Measurements from ENCODE around the gene LARP4B. TPM values are rescaled to one million over a fixed set of nuclear protein-coding genes. Genes with fewer than 3 reads are reported as not detected.

The LARP4B gene
- total and polyA plus RNA-seq, 3 donors from 2014 or later, result 54.2 to 98.6 (median 95.3) TPM

- H3K4me3 ChIP-seq, result peak overlapping the region in 1 of 2 donors; percentile 6
- WGBS, 2 donors, result 73 to 77% methylated on average over 41 to 53 of the region's 53 CpGs
- DNase-seq, result peak; percentile 14
- no peaks in the 10 kb centered on the region for H3K36me3 ChIP-seq (ENCODE audit: low read depth, missing control alignments)
- H3K4me1 ChIP-seq, result peaks cover 19% of the 10 kb centered on the region
- intact Hi-C loops (cut with DNase I; ENCODE audit: low total_unique reads), result no loop called here
- no peaks in the 10 kb centered on the region for H3K9me3 ChIP-seq
- no peak overlapping the region for H3K27ac ChIP-seq
- no peaks in the 10 kb centered on the region for H3K27me3 ChIP-seq
- TF ChIP-seq CTCF (IDR thresholded peaks at IDR 0.05) (no peak), POLR2A (IDR thresholded peaks at IDR 0.05) (no peak)
Observed at GRCh38 chr10:804787-805619, 126.5 kb downstream of the LARP4B start.

- no peaks in the 10 kb centered on the region for H3K27me3 ChIP-seq
- H3K9me3 ChIP-seq, result no peaks in the 10 kb centered on the region
- DNase-seq, result peak; percentile 13
- H3K4me3 ChIP-seq, result no peak overlapping the region
- WGBS, 2 donors, result 60 to 65% methylated on average over 16 to 19 of the region's 20 CpGs
- no peak overlapping the region for H3K27ac ChIP-seq
- intact Hi-C loops (cut with DNase I; ENCODE audit: low total_unique reads), result no loop called here
- TF ChIP-seq CTCF (IDR thresholded peaks at IDR 0.05) (no peak), POLR2A (IDR thresholded peaks at IDR 0.05) (no peak)
- peaks cover 19% of the 10 kb centered on the region for H3K4me1 ChIP-seq
- no peaks in the 10 kb centered on the region for H3K36me3 ChIP-seq (ENCODE audit: low read depth, missing control alignments)
Observed at GRCh38 chr10:804191-804781, 127.2 kb downstream of the LARP4B start.

GRCh38 chr10:803041-803741 is 128.3 kb downstream of the LARP4B start:
- TF ChIP-seq CTCF (IDR thresholded peaks at IDR 0.05) (no peak), POLR2A (IDR thresholded peaks at IDR 0.05) (no peak)

GRCh38 chr10:802506-802905 is 129.0 kb downstream of the LARP4B start:
- intact Hi-C loops (cut with DNase I; ENCODE audit: low total_unique reads), result no loop called here
- H3K36me3 ChIP-seq (ENCODE audit: low read depth, missing control alignments), result no peaks in the 10 kb centered on the region
- no peaks in the 10 kb centered on the region for H3K9me3 ChIP-seq
- H3K4me1 ChIP-seq, result peaks cover 19% of the 10 kb centered on the region
- H3K27me3 ChIP-seq, result no peaks in the 10 kb centered on the region
- H3K4me3 ChIP-seq, result no peak overlapping the region
- peak; percentile 6 for DNase-seq
- 79 to 84% methylated on average over 9 of the region's 9 CpGs for WGBS, 2 donors
- H3K27ac ChIP-seq, result no peak overlapping the region
- TF ChIP-seq POLR2A (IDR thresholded peaks at IDR 0.05) (no peak), CTCF (IDR thresholded peaks at IDR 0.05) (no peak)

More at GRCh38 chr10:803041-803741, 128.3 kb downstream of the LARP4B start:
- intact Hi-C loops (cut with DNase I; ENCODE audit: low total_unique reads), result no loop called here
- no peak overlapping the region for H3K4me3 ChIP-seq
- H3K27me3 ChIP-seq, result no peaks in the 10 kb centered on the region
- 89 to 92% methylated on average over 25 of the region's 25 CpGs for WGBS, 2 donors
- no peaks in the 10 kb centered on the region for H3K9me3 ChIP-seq
- peaks cover 19% of the 10 kb centered on the region for H3K4me1 ChIP-seq
- peak; percentile 10 for DNase-seq
- no peak overlapping the region for H3K27ac ChIP-seq
- no peaks in the 10 kb centered on the region for H3K36me3 ChIP-seq (ENCODE audit: low read depth, missing control alignments)

All from testis (tissue), 3 donors.